Fibroblast of lung (primary cell): Measurements from ENCODE around the gene TRIM24.

ENCODE experiments used
- CTCF ChIP-seq, 2 donors: IDR thresholded peaks in 1 of 2; conservative IDR thresholded peaks in 1 of 2; 1 replicate in 1 of 2; 2 replicates in 1 of 2; pipeline ENCODE4 v1.5.1; 2011 to 2012; ENCODE audit warnings: low read length in 2 of 2, control low read depth in 1 of 2, inconsistent platforms in 1 of 2, low read depth in 1 of 2, mild to moderate bottlenecking in 1 of 2
- EZH2 ChIP-seq: IDR thresholded peaks from 2 replicates; pipeline ENCODE4 v1.5.1; 2012; ENCODE audit warnings: low read length, control low read depth, mild to moderate bottlenecking; ENCODE audit errors: missing control alignments

DNA sequence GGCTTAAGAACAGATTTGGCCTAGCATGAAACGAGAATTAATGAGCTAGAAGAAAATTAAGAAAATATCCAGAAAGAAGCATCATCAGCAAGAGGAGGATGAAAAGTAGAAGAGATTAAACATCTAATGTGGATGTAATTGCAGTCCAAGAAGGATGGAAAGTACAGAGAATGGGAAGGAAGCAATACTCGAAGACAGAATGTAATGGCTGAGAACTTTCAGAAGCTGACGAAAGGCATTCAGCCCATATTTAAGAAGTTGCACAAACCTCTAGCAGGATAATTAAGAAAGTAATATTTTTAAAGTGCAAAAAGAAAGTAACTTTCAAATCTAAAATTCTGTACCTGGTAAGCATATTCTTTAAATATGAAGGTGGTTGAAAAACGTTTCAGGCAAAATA, 60.7 kb downstream of the TRIM24 start:
- TF ChIP-seq CTCF (conservative IDR thresholded peaks at IDR 0.05 in 1 of 2, IDR thresholded peaks at IDR 0.05 in 1 of 2; ENCODE audit: low read depth in 1 of 2, low read length in 2 of 2) (no peak), EZH2 (no peak)
